Measurements from ENCODE around the gene KCNG2.

The KCNG2 gene

DNA sequence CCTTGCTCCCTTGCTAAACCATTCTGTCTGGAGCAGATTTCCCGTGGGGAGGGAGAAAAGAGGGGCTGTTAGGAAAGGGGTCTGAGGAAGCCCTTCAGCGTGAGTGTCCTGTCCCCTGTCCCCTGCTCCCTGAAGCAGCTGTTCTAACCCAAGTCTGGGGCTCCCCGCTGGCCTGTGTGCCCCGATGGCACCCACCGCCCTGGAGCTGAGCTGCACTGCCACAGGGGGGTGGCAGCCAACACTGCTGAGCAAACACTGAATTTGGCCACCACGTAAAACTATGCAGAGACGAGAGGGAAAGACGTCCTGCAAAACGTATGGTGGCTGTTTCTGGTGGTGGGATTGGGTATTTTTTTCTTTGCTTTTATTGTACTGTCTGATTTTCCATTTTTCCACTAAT, 17.9 kb downstream of the KCNG2 start:
- no peak for DNase-seq (ENCODE audit: extremely low read depth, low read depth)

GRCh38 chr18:79816092-79816491, 18.4 kb downstream of the KCNG2 start:
- TF ChIP-seq, protein P1, sequence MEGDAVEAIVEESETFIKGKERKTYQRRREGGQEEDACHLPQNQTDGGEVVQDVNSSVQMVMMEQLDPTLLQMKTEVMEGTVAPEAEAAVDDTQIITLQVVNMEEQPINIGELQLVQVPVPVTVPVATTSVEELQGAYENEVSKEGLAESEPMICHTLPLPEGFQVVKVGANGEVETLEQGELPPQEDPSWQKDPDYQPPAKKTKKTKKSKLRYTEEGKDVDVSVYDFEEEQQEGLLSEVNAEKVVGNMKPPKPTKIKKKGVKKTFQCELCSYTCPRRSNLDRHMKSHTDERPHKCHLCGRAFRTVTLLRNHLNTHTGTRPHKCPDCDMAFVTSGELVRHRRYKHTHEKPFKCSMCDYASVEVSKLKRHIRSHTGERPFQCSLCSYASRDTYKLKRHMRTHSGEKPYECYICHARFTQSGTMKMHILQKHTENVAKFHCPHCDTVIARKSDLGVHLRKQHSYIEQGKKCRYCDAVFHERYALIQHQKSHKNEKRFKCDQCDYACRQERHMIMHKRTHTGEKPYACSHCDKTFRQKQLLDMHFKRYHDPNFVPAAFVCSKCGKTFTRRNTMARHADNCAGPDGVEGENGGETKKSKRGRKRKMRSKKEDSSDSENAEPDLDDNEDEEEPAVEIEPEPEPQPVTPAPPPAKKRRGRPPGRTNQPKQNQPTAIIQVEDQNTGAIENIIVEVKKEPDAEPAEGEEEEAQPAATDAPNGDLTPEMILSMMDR (IDR thresholded peaks at IDR 0.05; ENCODE audit: low read depth, low read length, missing control alignments): no peak
- H3K4me3 ChIP-seq (replicated peaks; ENCODE audit: low read depth, low read length): no peak overlapping the region
- no peak for DNase-seq (ENCODE audit: extremely low read depth, low read depth)

More for the DNA sequence above, 17.9 kb downstream of the KCNG2 start:
- no peak overlapping the region for H3K4me3 ChIP-seq (replicated peaks; ENCODE audit: low read depth, low read length)
- TF ChIP-seq, protein P1 (IDR thresholded peaks at IDR 0.05; ENCODE audit: low read depth, low read length, missing control alignments): no peak

DNA sequence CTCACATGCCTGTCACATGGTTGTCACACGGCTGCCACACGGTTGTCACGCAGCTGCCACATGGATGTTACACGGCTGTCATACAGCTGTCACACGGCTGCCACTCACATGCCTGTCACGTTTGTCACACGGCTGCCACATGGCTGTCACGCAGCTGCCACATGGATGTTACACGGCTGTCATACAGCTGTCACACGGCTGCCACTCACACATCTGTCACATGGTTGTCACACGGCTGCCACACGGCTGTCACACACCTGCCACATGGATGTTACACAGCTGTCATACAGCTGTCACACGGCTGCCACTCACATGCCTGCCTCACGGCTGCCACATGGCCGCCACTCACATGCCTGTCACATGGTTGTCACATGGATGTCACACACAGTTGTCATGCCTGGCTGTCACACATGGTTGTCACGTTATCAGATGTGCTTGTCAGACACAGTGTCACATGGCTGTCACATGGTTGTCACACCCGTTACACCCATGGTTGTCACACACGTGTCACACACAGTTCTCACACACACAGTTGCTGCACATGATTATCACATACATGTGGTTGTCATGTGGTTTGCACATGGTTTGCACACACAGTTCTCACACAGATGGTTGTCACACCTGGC, 19.4 kb downstream of the KCNG2 start:
- DNase-seq (ENCODE audit: extremely low read depth, low read depth): no peak
- no peak overlapping the region for H3K4me3 ChIP-seq (replicated peaks; ENCODE audit: low read depth, low read length)
- TF ChIP-seq, protein P1 (IDR thresholded peaks at IDR 0.05; ENCODE audit: low read depth, low read length, missing control alignments): no peak

DNA sequence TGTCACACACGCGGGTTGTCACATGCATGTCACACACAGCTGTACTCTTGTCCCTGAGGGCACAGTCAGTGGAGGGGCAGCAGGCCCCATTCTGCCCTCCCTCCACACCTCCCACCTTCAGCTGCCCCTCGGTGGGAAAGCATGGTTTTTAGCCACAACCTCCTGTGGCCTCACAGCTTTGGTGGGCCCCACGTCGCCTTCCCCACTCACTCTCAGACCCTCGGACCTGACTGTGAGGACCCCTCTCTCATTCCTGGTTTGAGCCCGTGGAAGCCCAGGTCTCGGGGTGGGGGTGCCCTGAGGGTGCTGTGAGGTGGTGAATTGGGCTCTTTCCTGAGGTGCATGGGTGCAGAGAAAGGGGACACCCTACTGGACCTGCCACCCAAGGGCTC, 19.9 kb downstream of the KCNG2 start:
- no peak for DNase-seq (ENCODE audit: extremely low read depth, low read depth)
- TF ChIP-seq, protein P1 (IDR thresholded peaks at IDR 0.05; ENCODE audit: low read depth, low read length, missing control alignments): no peak
- no peak overlapping the region for H3K4me3 ChIP-seq (replicated peaks; ENCODE audit: low read depth, low read length)

DNA sequence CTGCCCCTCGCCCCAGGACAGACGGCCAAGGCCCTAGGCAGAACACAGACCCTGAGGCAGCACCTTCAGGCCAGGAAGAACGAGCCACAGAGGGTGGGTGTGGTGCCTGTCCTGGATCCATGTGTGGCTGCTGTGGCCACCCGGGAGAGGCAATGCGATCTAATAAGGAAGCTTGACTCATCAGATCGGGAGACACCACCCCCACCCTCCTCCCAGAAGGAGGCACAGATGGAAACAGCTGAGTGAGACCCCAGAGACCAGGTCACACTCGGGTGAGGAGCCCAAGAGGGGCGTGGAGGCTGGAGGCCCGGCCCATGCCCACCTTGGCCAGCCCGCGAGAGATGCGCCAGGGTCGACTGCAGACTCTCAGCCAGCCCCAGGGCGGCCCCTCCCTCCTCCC, 20.3 kb downstream of the KCNG2 start:
- H3K4me3 ChIP-seq (replicated peaks; ENCODE audit: low read depth, low read length): no peak overlapping the region
- TF ChIP-seq, protein P1 (IDR thresholded peaks at IDR 0.05; ENCODE audit: low read depth, low read length, missing control alignments): no peak
- no peak for DNase-seq (ENCODE audit: extremely low read depth, low read depth)

DNA sequence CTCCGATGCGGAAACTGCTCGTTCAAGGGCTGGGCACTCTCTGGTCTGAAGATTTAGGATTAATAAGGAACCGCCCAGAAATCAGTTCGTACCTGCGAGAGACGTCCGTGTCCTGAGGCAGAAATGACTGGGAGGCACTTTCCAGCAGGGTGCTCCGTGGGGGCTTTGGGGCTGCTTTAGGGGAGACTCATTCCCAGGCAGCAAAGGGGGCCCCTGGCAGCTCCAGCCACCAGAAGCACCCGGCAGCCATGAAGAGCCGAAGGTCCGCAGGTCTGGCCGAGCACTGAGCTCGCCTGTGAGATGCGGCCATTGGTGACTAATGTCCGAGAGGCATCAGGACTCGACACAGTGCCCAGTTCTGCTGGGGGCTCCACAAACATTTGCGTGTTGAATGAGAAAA, 20.9 kb downstream of the KCNG2 start:
- DNase-seq (ENCODE audit: extremely low read depth, low read depth): no peak
- TF ChIP-seq, protein P1 (IDR thresholded peaks at IDR 0.05; ENCODE audit: low read depth, low read length, missing control alignments): no peak
- H3K4me3 ChIP-seq (replicated peaks; ENCODE audit: low read depth, low read length): no peak overlapping the region

All from HFF-Myc (cell line).